GM18517 (cell line): ENCODE data around the gene CHURC1.
A peak's percentile ranks its signal among the peaks of the same experiment; 100 is the strongest.

Source experiments
- ATAC-seq: cut with Tn5 transposase; IDR thresholded peaks from one replicate; pipeline ENCODE4 v1.9.1; 2021; ENCODE audit warnings: mild to moderate bottlenecking, moderate library complexity; ENCODE audit not compliant: unreplicated experiment

Gene CHURC1

DNA sequence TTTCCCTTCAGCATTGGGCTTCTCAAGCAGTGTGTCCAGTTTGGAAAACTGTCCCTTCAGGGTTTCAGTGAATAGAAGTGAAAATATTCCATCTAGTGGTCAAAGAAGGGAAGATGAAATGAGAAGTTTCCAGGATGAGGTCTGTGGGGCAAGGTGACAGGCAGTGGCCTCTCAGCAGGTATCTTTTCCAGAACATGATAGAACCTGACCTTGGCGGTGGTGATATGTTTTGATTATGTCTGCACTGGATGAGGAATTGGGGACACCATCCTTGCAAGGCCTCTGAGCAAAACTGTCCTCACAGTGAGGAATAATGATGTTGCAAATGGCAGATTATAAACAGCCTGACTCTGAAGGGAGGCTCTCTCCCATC is 23.6 kb downstream of the CHURC1 start:
- ATAC-seq = no peak

DNA sequence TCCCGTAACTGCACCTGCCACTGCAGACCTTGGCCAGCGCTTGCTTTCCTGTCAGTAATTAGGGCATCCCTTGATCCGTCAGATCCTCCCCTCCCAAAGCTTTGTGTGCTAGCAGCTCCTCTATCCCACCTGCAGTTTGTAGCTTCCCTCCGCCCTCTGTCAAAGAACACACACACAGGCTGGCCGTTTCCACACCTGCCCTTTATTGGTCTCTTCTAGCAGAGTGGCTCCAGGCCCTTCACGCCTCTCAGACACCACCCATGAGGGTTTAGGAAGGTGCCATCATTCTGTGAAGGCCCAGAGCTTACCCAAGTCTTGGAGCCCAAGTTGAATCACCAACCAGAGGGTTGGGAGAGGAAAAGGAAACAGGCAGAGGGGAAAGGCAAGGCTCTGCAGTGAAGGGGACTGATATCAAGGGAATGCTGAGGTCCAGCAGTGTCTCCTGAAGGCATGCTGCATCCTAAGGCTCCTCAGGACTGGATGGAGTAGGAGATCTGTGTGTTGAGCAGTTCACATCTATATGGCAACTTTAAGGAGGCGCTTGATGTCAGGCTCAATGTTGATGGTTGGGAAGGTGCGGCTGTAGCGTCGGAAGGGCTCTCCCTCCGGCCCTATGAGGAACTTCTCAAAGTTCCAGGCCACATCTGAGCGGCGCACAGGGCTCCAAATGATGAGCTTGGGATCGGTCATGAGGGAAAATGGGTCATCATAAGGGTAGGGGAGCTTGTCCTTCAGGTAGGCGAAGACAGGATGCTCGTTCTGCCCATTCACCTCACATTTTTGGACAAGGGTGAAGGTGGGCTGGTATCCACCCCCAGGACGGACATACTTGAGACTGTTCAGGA is 24.9 kb downstream of the CHURC1 start:
- no peak for ATAC-seq

DNA sequence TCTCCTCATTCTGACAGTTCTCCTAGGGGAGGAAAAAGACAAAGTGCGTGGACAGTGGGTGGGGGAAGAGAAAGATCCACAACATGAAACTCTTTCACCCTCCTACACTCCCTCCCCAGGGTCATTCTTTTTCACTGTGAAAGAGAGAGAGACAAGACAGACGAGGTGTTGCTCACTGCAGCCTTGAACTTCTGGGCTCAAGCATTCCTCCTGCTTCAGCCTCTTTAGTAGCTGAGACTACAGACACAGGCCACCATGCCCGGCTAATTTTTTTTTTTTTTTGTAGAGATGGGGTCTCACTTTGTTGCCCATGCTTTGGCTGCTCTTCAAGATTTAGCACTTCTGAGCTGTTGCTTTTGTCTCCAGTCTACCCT is 25.5 kb downstream of the CHURC1 start:
- no peak for ATAC-seq

DNA sequence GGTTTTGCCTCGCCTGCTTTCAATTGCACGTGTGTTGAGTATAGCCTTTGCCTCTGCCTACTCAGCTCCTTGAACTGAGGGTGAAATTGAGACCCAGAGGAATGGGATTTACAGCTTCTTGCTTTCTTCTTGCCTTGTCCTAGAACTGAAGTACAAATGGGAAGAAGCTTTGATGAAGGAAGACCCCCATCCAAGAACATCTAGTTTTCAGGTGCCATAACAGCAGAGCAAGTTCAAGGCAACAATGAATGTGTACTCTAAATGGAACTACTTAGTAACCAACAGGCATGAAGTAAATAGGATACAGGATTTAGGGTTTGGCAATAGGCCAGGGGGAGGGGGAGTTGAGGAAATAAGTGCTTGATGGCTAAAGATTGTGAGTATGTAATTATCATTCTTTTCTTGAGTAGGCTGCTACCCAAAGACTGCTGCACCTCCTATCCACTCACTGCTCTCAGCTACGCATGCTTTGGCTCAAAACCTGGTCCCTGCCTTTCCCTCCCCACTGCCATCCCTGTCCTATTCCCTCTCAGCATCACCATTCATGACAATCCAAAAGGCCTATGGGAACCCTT is 26.2 kb downstream of the CHURC1 start:
- ATAC-seq = no peak

DNA sequence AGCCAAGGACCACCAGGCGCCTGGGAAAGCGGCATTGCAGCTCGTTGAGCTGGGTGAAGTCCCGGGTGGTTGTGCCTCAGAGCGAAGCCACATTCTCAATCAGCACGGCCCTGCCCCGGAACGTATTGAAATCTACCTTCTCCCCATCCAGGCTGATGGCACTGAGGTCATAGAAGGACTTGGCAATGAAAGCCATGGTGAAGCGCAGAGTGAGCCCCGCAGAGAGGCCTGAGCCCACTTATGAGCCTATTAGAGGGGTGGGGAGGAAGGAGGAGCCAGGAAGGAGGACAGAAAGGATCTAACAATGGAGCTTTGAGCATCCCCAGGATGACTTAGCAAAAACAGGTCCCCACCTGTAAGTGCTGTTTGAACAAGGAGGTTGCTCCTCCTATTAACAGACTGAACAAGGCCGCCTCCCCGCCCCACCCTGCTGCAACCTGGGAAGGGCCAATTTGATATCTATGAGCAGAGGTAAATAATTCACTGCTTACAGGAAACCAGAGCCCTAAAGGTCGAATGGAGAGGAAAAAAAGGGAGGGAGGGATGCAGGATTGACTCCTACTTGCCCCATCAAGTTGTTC is 28.4 kb downstream of the CHURC1 start, which contains the start of gene GPX2:
Gene GPX2, minus strand, starts transcription at position 215 of the 581 bp plus-strand sequence. Its CDS starts 19 bp downstream, at position 196.
- no peak for ATAC-seq

DNA sequence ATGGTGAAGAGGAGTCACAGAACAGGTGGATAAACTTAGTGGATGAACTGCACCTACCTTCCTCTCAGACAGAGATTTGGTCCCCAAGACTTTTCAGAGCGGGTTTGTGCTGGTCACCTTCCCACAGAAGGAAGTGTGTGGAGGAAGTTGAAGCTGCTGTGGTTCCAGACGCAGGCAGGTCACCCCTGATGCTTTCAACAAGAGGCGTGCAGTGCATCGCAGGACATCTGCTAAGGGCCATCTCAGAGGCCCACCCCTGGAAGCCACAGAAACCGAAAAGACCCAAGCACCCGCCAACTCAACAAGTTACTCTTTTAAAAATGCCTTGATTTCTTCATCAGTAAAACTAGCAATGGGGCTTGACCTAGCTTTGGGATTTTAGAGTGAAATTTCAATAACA is 29.3 kb downstream of the CHURC1 start:
- no peak for ATAC-seq

DNA sequence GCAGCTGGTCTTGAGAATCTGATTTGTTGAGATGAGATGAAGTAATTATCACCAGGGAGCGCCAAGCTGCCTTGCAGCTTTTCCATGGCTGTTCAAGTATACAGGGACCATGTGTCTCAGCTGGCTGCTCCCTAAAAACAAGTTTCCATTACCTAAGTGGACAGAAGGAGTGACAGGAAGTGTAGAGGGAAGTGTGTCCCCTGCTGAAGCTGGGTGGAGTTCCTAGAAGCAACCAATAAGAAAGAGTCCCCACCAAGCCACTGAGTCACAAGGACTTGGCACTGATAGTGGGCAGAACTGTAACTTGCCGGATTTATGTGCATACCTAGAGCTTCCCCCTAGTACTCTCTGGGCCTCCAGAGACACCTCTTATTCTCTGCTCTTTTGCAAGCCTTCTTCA is 29.8 kb downstream of the CHURC1 start:
- no peak for ATAC-seq

DNA sequence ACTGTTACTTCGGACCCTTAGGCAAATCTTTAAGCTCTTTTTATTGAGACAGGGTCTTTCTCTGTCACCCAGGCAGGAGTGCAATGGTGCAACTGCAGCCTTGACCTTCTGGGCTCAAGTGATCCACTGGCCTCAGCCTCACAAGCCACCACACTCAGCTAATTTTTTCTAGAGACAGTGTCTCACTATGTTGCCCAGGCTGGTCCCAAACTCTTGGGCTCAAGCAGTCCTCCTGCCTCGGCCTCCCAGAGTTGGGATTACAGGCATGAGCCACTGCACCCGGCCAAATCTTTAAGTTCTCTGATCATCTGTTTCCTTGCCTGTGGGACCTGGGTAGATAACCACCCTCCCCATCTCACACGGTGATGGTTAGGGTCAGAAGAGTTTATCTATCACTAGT is 30.6 kb downstream of the CHURC1 start:
- no peak for ATAC-seq

DNA sequence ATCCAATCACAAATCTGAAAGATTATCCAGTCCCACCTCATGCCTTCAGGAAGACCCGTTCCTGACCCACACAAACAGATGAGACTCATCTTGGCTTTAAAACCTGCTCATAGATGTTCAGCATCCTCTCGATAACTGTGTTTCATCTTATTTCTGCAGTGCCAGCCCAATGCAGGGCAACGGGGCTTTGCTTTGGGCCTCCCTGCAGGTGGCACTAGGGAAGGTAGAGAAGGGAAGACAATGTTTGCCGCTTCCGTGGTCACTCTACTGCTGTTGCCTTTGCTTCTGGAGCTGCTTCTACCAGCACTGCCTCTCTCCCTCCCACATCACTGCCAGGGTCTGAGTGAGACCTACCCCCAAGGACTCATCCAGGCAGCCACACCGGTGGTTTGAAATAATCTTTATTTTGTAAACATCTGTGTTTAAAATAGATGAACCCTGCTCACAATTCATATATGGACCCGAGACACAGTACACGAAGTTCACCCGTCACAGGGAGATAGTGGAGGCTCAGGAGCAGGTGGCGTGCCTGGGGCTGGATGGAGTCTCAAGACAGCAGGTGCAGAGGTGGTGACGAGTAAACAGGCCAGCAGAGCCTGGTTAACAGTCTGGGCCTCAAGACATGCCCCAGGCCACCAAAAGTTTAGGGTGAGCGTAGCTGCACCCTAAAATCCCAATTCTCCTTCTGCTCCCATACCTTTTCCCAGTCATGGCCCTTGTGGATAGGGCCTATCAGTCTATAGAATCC is 31.4 kb downstream of the CHURC1 start:
- no peak for ATAC-seq

DNA sequence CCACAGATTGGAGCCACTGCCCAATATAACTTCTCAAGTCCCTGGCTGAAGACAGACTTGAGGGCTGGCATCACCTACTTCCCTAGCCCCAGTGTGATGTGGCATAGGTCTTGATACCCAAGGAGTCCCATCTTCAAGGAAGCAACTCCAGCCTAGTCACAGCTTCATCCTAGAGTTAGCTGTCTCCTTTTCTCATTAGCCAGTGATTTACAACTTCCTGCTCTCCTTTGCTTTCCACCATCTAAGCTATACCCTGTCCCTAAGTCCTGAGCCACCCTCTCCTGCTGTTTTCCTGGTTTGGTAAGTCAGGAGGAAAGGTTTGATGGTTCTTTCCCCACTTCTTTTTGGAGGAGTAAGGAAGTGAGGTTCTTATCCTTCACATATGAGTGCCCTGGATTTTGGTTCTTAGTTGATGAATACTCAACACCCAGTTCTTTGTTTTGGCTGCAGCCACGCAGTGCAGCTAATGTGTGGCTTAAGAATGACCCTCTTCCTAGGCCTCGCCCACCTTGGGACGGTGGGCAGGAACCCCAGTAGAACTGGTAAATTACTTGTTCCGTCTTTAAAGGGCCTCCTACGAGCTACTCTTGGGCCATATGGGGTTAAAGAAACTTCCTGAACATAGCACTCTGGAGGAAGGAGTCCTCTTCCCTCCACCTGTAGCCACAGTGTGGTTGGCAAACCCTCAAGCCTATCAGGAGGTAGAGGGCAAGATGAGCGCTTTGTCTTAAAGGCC is 32.2 kb downstream of the CHURC1 start:
- no peak for ATAC-seq

DNA sequence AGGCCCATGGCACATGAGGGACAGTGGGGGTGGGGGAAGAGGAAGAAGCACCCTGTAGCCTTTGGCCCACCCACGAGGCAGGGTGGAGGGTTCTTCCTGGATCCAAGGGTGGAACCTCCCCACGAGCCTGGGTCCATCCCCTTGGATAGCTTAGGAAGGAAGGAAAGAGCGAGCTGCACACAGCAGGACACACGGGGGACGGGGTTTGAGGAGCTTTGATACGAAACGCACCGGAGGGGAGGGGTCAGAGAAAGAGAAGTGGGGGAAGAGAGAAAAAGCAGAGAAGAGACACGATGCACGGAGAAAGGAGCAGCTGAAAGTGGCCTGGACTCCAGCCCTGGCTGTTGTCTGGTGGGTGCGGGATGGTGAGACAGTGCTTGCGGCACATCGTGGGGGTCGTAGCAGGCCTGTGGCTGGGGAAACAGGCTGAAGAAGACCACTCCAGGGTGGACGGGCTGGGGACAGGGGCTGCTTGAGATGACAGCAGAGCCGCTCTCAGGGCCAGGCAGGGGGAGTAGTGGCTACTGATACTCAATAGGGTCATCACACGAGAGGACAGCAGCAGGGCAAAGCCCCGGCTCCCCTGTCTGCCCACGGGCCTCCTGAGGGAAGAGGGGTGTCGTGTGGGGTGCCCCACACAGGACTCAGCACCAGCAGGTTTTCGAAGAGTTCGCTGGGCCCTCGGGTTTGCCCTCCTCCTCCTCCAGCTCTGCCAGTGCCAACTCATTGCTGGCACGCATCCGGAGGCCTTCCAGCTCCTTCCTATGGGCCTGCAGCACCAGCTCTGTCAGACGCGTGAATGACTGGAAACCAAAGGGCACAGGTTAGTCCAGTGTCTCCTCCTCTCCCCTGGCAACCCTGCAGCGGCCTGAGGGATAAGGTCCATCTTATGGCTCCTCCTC is 33.7 kb downstream of the CHURC1 start:
- ATAC-seq = no peak

DNA sequence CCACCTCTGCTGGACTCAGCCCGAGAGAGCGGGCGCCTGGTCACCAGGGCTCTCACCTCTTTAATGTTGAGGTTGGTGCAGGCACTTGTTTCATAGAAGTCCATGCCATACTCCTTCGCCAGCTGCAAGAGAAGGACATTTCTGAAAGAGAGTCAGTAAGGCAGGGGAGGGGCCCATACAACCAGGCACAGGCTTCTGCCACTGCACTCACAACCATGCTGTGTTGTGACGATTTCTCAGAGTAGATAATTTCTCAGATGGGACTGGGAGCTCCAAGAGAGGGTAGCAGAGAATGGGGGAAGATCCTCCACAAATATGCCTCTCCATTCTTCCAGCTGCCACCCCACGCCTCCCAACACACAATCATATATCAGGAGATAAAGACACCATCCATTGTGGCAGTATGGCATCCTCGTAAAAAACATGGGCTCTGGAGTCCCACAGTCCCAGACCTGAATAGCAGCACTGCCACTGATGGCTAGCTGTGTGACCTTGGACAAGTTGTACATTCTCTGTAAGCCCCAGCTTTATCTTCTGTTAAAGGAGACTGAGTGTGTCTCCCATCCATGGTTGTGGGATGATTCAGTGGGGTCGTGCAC is 34.5 kb downstream of the CHURC1 start:
- ATAC-seq = no peak

DNA sequence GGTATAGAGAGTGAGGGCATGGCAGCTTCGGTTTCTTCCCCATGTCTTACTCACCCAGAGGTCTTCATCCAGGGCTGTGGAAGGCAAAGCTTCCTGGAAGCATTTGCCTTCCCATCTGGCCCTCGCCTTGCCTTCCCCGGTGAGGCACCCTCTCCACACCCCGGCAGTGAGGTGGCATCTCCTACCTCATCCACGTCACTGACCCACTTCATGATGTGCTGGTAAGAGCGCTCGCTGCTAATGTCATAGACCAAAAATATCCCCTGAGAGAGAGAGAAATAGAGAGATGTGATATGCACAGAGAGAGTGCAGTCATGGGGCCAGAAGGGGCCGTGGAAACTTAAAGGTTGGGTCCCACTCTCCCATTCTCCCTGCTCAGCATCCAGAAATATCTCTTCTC is 36.6 kb downstream of the CHURC1 start:
- no peak for ATAC-seq

DNA sequence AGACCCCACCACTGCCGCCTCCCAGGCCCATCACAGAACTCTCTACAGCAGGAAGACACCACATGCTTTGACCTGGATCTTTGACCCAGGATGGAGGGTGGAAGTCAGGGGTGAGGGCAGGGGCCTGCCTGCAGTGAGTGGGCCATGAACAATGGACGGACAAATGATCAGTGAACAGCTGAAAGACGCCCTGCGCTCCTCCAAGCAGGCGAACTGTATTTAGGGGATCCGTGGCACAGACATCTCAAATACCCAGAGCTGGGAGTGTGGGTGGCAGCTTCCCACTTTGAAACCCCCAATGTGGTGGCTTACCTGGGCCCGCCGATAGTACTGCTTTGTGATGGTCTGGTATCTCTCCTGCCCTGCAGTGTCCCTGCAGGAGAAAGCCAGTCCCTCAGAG is 37.0 kb downstream of the CHURC1 start:
- ATAC-seq = no peak

DNA sequence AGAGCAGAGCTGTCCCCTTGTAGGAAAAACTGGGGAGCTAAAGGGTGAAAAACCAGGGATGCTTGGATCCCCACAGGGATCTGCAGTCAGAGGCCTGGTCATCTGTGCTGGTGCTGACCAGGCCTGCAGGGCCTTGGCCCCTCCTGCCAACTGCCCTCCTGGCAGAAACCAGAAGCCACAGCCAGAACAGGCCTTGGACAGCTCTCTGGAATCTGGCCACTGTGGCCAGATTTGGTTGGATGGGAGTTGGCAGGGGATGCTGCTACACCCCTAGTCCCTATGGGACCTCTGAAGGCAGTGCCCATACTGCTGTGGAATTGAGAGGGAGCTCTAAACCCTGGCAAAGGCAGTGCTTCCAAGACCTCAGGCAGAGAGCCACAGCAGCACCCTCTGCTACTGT is 37.5 kb downstream of the CHURC1 start:
- no peak for ATAC-seq

DNA sequence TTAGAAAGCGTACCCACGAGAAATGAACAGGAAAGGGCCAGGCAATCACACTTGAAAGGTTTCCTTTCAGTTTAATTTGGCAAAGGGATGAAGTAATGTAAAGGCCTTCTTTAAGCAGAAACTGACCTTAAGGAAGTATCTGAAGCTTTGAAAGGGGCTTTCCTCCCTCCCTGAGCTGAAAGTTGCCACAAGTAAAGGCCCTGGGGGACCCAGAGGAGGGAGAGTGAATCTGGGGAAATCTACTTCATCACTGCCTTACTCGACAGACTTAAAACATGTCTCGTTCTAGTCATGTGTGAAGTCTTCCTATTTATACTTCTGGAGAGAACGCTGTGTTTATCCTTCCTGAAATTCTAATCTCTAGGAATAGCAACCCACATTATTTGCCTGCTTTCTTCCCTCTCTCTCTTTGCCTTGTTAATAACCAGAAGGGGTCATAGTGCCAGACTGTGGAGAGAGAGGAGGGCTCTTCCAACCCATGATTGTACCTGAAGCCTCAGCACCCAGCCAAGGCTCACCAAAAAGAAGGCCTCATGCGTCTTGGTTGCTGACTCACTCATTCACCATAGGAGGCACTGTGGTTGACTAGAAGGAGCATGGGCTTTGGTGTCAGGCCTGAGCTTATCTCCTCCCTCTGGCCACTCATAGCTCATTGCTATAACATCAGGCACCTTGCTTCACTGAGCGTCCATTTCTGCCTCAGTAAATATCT is 38.5 kb downstream of the CHURC1 start:
- peak; percentile 63 for ATAC-seq

DNA sequence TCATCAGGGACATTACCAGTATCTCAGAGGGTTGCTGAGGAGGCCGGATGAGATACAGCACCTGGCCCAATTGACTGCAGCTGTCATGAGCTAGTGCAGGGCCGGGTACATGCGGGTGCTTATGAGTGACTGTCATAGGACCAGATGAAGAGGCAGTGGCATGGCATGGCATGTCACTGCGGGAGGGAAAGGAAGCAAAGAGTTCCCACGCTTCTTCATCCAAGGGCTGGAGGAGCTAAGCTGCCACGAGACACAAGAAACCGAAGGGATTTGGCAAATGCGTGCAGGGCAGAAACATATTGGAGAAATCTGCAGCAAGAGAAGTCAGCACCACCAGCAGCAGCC is 39.0 kb downstream of the CHURC1 start:
- no peak for ATAC-seq

DNA sequence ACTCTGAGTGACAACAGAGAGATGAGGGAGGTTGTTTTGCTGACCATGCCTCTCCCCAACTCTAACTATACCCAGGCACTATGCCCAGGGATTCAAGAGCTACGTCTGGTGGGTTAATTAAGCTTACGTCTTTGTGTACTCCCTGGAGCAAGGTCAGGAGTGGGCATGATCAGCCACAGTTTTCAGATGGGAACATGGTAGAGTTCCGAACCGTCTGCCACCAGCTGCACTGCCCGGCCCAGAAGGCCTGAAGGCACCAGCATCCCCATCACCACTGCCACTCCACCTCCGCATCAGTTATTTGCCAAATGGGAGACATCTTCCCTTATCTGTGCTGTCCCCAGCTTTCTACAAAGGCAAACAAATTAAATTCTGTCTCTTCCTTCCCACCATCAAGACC is 39.4 kb downstream of the CHURC1 start:
- no peak for ATAC-seq
